ENCODE measurements around the gene PLB1.

GRCh38 chr2:28683100-28683706 lies 187.3 kb downstream of the PLB1 start:
- TF ChIP-seq CTCF (IDR thresholded peaks at IDR 0.05; ENCODE audit: low read length), result no peak
- TF ChIP-seq EZH2 (IDR thresholded peaks at IDR 0.05; ENCODE audit: borderline replicate concordance, low read length), result no peak

Data from OCI-LY1 (cell line).